ENCODE results near the gene LRRC4C.

GRCh38 chr11:41044747-41045146 is 414.7 kb downstream of the LRRC4C start:
- TF ChIP-seq POLR2AphosphoS5 (IDR thresholded peaks at IDR 0.05) (no peak), SMC3 (conservative IDR thresholded peaks at IDR 0.05; ENCODE audit: poor library complexity) (no peak)

Data from neural cell (in vitro differentiated cells).